HepG2 (cell line): ENCODE data around the gene PIWIL1. TPM values are rescaled to one million over a fixed set of nuclear protein-coding genes. Genes with fewer than 3 reads are reported as not detected.

ENCODE experiments used
- HNRNPH1 ChIP-seq: fragments of 200-400 bp; formaldehyde crosslinking; optimal IDR thresholded peaks from 2 replicates; pipeline ENCODE3; 2017; ENCODE audit warnings: mild to moderate bottlenecking, low read depth, low read length
- HNRNPL ChIP-seq: fragments of 200-400 bp; formaldehyde crosslinking; IDR thresholded peaks from 2 replicates; pipeline ENCODE4 v1.6.1; 2017; ENCODE audit warnings: mild to moderate bottlenecking, low read depth, low read length
- MAFG ChIP-seq: sonication (generic); formaldehyde crosslinking; IDR thresholded peaks from 2 replicates; pipeline ENCODE4 v1.5.1; 2020; ENCODE audit warnings: mild to moderate bottlenecking, missing genetic modification reagents
- POGZ ChIP-seq: sonication (generic); formaldehyde crosslinking; IDR thresholded peaks from 2 replicates; pipeline ENCODE4 v1.4.0; 2020; ENCODE audit warnings: mild to moderate bottlenecking, missing genetic modification reagents
- RORA ChIP-seq: sonication (generic); formaldehyde crosslinking; IDR thresholded peaks from 2 replicates; pipeline ENCODE4 v1.5.0; 2020; ENCODE audit warnings: mild to moderate bottlenecking, missing genetic modification reagents, moderate library complexity
- ZFP36 ChIP-seq: fragments of 150-350 bp; IDR thresholded peaks from 2 replicates; pipeline ENCODE4 v1.6.1; 2018; ENCODE audit warnings: borderline replicate concordance, low read length, low read depth; ENCODE audit not compliant: partially characterized antibody
- ZNF781 ChIP-seq: sonication (generic); formaldehyde crosslinking; IDR thresholded peaks from 2 replicates; pipeline ENCODE4 v1.5.1; 2020; ENCODE audit warnings: borderline replicate concordance, mild to moderate bottlenecking, missing genetic modification reagents; ENCODE audit errors: not compliant biosample characterization
- ZSCAN5A ChIP-seq: sonication (generic); formaldehyde crosslinking; IDR thresholded peaks from 2 replicates; pipeline ENCODE4 v1.8.0; 2022; ENCODE audit warnings: mild to moderate bottlenecking, missing genetic modification reagents, borderline replicate concordance
- polyA plus RNA-seq, 8 experiments: library from polyadenylated mRNA; depleted of rRNA in 3 of 8; stranded (reverse) in 7 of 8; unstranded in 1 of 8; fragments of >200 nt; fragmentation: Illumina TruSeq in 4 of 8; extraction: Trizol in 4 of 8; gene quantifications; 2 replicates each; pipeline versions ENCODE4 v1.2.1 to v1.2.3, GENCODE V29; 2011 to 2016; ENCODE audit warnings: low read depth in 4 of 8, missing spikeins in 1 of 8, mixed read lengths in 1 of 8; ENCODE audit not compliant: insufficient read depth in 1 of 8
- total RNA-seq, 5 experiments: library from RNA; depleted of rRNA; stranded (reverse); fragments of >200 nt; fragmentation: Illumina TruSeq; extraction: Trizol; gene quantifications; 2 replicates each; pipeline ENCODE4 v1.2.3, GENCODE V29; 2016; ENCODE audit warnings: low read depth in 1 of 5
- TF ChIP-seq, protein P1 (sequence below): sonication (generic); formaldehyde crosslinking; IDR thresholded peaks from 2 replicates; pipeline ENCODE4 v1.4.0; 2020; ENCODE audit warnings: missing genetic modification reagents
- TF ChIP-seq, protein P2 (sequence below): sonication (generic); formaldehyde crosslinking; IDR thresholded peaks from 2 replicates; pipeline ENCODE4 v1.4.0; 2020; ENCODE audit warnings: mild to moderate bottlenecking, missing genetic modification reagents

The PIWIL1 gene
- total and polyA plus RNA-seq, 2 of the 13 experiments (the other 11 are each of a cell fraction or from before 2014, with no cell fraction given), result not detected

DNA sequence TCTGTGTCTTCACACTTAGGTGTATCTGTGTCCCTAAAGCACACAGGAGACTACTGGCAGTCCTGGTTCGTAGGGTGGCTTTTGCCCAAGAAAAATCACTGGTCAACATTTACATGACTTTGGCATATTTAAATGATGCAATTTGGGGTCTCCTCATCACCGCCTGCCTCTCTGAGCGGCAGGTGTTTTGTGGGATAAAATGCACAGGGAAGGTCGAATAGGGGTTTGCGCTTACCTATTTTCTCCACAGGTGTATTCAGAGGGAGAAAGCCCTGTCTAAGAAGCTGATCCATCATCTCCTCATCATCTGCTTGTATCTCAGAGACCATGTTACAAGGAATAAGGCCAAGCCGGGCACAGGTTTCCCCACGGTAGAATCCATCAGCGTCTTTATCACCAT is 74.7 kb downstream of the PIWIL1 start (continued):
- TF ChIP-seq, protein P1, sequence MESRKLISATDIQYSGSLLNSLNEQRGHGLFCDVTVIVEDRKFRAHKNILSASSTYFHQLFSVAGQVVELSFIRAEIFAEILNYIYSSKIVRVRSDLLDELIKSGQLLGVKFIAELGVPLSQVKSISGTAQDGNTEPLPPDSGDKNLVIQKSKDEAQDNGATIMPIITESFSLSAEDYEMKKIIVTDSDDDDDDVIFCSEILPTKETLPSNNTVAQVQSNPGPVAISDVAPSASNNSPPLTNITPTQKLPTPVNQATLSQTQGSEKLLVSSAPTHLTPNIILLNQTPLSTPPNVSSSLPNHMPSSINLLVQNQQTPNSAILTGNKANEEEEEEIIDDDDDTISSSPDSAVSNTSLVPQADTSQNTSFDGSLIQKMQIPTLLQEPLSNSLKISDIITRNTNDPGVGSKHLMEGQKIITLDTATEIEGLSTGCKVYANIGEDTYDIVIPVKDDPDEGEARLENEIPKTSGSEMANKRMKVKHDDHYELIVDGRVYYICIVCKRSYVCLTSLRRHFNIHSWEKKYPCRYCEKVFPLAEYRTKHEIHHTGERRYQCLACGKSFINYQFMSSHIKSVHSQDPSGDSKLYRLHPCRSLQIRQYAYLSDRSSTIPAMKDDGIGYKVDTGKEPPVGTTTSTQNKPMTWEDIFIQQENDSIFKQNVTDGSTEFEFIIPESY (CRISPR knock-in tag), result no peak
- TF ChIP-seq ZNF781 (CRISPR knock-in tag) (no peak), POGZ (CRISPR knock-in tag) (no peak), ZFP36 (no peak), RORA (CRISPR knock-in tag) (no peak), HNRNPH1 (no peak), MAFG (CRISPR knock-in tag) (no peak), HNRNPL (no peak), ZSCAN5A (CRISPR knock-in tag) (no peak)
- TF ChIP-seq, protein P2, sequence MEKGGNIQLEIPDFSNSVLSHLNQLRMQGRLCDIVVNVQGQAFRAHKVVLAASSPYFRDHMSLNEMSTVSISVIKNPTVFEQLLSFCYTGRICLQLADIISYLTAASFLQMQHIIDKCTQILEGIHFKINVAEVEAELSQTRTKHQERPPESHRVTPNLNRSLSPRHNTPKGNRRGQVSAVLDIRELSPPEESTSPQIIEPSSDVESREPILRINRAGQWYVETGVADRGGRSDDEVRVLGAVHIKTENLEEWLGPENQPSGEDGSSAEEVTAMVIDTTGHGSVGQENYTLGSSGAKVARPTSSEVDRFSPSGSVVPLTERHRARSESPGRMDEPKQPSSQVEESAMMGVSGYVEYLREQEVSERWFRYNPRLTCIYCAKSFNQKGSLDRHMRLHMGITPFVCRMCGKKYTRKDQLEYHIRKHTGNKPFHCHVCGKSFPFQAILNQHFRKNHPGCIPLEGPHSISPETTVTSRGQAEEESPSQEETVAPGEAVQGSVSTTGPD (CRISPR knock-in tag), result no peak
